Adrenal gland (tissue), 12 donors: ENCODE measurements around the gene GNB1L. TPM values are rescaled to one million over a fixed set of nuclear protein-coding genes. Genes with fewer than 3 reads are reported as not detected.

ENCODE experiments used
- DNase-seq, 7 donors: peaks; one replicate each; pipeline ENCODE4 v3.0.0-alpha.2; 2019 to 2020
- H3K27ac ChIP-seq, 5 donors: fragments of 200-600 bp; sonication (generic) in 4 of 5; 1 replicate in 3 of 5; 2 replicates in 2 of 5; pipeline versions ENCODE4 v1.5.1 to v1.8.0; 2016 to 2020; ENCODE audit warnings: mild to moderate bottlenecking in 1 of 5
- H3K27me3 ChIP-seq: fragments of 200-600 bp; 2 replicates; pipeline ENCODE4 v1.8.0; 2021
- H3K36me3 ChIP-seq, 2 donors: fragments of 200-600 bp; replicated peaks in 1 of 2; 1 replicate in 1 of 2; 2 replicates in 1 of 2; pipeline versions ENCODE4 v1.5.1 to v1.8.0; 2018 to 2022
- H3K4me1 ChIP-seq, 2 donors: fragments of 200-600 bp; replicated peaks in 1 of 2; 1 replicate in 1 of 2; 2 replicates in 1 of 2; pipeline versions ENCODE4 v1.5.1 to v1.8.0; 2018 to 2021
- H3K4me3 ChIP-seq, 4 donors: fragments of 200-600 bp; sonication (generic) in 3 of 4; one replicate each; pipeline ENCODE4 v1.5.1; 2016 to 2018
- H3K9me3 ChIP-seq, 3 donors: fragments of 200-600 bp; sonication (generic) in 1 of 3; replicated peaks in 1 of 3; 1 replicate in 2 of 3; 2 replicates in 1 of 3; pipeline versions ENCODE4 v1.5.1 to v1.8.0; 2016 to 2021
- POLR2A ChIP-seq, 2 donors: fragments of 450-650 bp; IDR thresholded peaks; one replicate each; pipeline ENCODE4 v1.6.1; 2017; ENCODE audit warnings: antibody characterized with exemption in 2 of 2, mild to moderate bottlenecking in 2 of 2, moderate library complexity in 1 of 2
- WGBS, 4 donors: extraction: QIAGEN DNeasy Blood & Tissue Kit in 2 of 4; methylation state at CpG; one replicate each; pipeline versions ENCODE4 v1.1.5 to v1.1.7; 2013 to 2017; 5-methylcytosine and 5-hydroxymethylcytosine counted together
- intact Hi-C, 2 donors: fragments of 100-400 bp; cut with DNase I; formaldehyde crosslinking; loops; one replicate each; pipeline versions ENCODE4 v1.14.1 to v1.15.0; 2022 to 2023
- polyA plus RNA-seq, 3 donors: library from polyadenylated mRNA; stranded (reverse); fragments of 200-250 nt in 2 of 3; fragments of 350-450 nt in 1 of 3; fragmentation: Illumina TruSeq in 1 of 3; extraction: RNeasy Lipid Tissue Mini Kit (QIAGEN cat#74804) in 1 of 3; gene quantifications; one replicate each; pipeline ENCODE4 v1.2.3, GENCODE V29; 2013 to 2014
- total RNA-seq, 9 donors: library from RNA; depleted of rRNA in 4 of 9; stranded (reverse); fragments of >200 nt in 4 of 9; fragments of 120-200 nt in 1 of 9; fragmentation: NEBNext Ultra II Directional in 1 of 9; extraction: Animal tissue kit (Norgen Biotek cat#: 25700) in 1 of 9; gene quantifications; one replicate each; pipeline versions ENCODE4 v1.1.0 to v1.2.4, GENCODE V29; 2013 to 2023
- TF ChIP-seq, protein P1 (sequence below), 6 experiments: fragments of 450-650 bp in 4 of 6; fragments of 200-600 bp in 2 of 6; sonication (generic) in 1 of 6; IDR thresholded peaks; 1 replicate in 5 of 6; 2 replicates in 1 of 6; pipeline versions ENCODE4 v1.5.1 to v1.8.0; 2016 to 2021; ENCODE audit warnings: antibody characterized with exemption in 6 of 6, mild to moderate bottlenecking in 2 of 6, moderate library complexity in 1 of 6
- donor health status: healthy with polysubstance abuse.
- donor health status: Bipolar disorder and iron deficiency.
- donor health status: DM: yes; HTN: yes; CAD: no.
- donor health status: DM: no; HTN: no; CAD: no.
- donor health status: DM: no; HTN: no; CAD: no.
- donor health status: DM: yes; HTN: yes; CAD: no.

Gene GNB1L
- total and polyA plus RNA-seq, 12 donors: 0.26 to 6.6 (median 4.2) TPM; not detected in 1

DNA sequence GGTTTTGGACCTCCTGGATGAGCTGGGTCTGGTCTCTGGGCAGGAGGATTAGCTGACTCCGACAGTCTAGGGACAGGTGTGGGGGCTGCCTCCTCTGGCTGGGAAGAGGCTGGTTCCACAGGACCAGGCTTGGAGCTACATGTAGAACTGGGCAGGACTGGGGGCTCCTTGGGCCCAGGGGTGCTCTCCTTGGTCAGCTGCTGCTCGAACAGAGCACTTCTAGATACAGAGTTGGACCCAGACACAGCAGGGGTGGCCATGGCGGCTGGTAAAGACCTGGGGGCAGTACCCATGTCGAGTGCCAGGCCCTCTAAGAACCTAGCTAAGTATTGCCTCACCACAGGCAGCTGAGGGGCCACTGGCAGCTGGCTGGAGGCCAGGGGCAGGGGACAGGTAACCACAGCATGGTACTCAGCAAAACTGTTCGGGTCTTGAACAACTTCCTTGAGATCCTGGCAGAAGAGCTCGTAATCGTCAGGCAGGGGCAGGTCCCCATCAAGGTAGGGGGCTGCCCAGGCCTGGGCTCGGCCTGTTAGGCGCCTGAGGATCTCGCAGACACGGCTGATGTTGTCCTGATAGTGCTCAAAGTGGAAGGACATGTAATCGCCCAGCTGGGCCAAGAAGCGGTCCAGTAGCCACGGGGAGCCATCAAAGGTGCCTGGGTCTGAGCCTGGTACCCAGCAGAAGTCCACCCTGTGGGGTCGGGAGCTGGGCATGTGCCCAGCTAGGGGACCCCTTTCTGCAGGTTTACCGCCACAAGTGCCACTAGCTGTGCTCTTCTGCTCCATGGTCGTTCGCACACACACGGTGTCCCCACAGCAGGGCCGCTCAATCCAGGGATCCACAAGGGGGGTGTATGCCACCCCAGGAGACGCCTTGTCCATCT lies 3.1 kb downstream of the GNB1L start:
- no peak for DNase-seq
- WGBS, 4 donors: 90 to 92% (median 91%) methylated on average over 7 to 21 of the region's 21 CpGs; no CpG with 5 or more reads in 1 of the 4 donors
- Histone ChIP-seq H3K27me3 (no peaks in the 10 kb centered on the region), H3K36me3 (peaks cover 0 to 18% of the 10 kb centered on the region in 2 donors), H3K9me3 (no peaks in the 10 kb centered on the region), H3K4me3 (no peak overlapping the region), H3K4me1 (peaks cover 25% of the 10 kb centered on the region in 2 donors), H3K27ac (no peak overlapping the region)
- TF ChIP-seq, protein P1, sequence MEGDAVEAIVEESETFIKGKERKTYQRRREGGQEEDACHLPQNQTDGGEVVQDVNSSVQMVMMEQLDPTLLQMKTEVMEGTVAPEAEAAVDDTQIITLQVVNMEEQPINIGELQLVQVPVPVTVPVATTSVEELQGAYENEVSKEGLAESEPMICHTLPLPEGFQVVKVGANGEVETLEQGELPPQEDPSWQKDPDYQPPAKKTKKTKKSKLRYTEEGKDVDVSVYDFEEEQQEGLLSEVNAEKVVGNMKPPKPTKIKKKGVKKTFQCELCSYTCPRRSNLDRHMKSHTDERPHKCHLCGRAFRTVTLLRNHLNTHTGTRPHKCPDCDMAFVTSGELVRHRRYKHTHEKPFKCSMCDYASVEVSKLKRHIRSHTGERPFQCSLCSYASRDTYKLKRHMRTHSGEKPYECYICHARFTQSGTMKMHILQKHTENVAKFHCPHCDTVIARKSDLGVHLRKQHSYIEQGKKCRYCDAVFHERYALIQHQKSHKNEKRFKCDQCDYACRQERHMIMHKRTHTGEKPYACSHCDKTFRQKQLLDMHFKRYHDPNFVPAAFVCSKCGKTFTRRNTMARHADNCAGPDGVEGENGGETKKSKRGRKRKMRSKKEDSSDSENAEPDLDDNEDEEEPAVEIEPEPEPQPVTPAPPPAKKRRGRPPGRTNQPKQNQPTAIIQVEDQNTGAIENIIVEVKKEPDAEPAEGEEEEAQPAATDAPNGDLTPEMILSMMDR (IDR thresholded peaks at IDR 0.05): no peak
- no peak for TF ChIP-seq POLR2A (IDR thresholded peaks at IDR 0.05)
- intact Hi-C loops: no loop called here

DNA sequence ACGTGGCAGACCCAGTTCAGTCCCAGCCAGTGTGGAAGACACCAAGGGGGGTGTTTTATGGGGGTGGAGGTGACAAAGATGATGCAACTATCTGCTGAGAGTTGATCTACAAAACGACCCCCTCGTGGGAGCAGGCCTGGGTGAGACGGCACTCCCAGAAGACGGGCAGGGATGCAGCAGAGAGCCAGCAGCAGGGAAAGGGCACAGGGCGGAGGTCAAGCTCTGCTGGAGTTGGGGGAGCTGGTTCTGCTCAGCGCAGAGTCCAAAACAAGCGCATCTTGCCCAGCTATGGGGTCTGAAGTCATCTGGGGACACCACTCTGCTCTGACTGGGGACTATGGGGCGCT lies 3.9 kb downstream of the GNB1L start:
- Histone ChIP-seq H3K9me3 (no peaks in the 10 kb centered on the region), H3K27me3 (no peaks in the 10 kb centered on the region), H3K4me3 (no peak overlapping the region), H3K4me1 (peaks cover 17 to 19% of the 10 kb centered on the region in 2 donors), H3K27ac (no peak overlapping the region), H3K36me3 (peaks cover 0 to 18% of the 10 kb centered on the region in 2 donors)
- no peak for TF ChIP-seq POLR2A (IDR thresholded peaks at IDR 0.05)
- TF ChIP-seq, protein P1 (IDR thresholded peaks at IDR 0.05): no peak
- DNase-seq: no peak
- intact Hi-C loops: no loop called here
- 87 to 95% (median 87%) methylated on average over 6 to 9 of the region's 9 CpGs for WGBS, 4 donors

DNA sequence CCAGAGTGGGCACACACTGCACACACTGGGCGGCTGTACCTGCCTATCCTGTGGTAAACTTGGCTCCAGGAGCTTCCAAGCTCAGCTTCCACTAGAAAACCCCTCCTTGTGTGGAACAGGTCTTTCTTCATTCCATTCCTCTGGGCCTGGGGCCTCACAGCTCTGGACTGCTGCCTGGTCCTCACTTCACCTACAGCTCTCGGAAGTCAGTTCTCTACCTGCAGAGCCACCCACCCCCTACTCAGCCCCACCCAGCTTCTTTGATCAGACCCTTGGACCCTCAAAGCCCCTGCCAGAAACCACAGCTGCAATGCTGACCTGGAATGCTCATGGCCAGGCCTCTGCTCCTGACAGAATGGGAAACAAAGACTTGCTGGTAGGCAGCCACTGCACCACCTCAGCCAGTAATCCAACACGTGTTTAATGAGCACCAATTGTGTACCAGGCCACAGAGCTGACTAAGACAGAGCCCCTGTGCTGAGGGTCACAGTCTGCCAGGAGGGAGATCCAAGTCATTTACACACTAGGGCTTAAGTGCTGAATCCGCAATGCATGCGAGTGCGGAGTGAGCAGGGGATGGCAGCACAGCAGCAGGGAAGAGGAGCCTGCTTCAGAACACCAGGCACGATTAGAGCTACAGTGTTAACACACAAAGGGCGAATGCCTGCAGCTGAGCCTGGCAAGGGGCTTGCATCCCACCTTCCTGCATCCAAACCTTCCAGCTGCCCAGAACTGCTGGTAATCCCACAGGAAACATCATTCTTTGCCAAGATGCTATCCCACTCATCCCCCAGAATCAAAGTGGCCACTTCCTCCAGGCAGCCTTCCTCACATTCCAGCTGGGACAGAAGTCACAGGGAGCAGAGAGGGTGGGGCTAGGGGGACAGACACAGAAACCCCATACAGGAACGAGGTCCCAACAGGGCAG lies 4.6 kb downstream of the GNB1L start:
- no peaks in the 10 kb centered on the region for H3K27me3 ChIP-seq
- TF ChIP-seq, protein P1 (IDR thresholded peaks at IDR 0.05): no peak
- TF ChIP-seq POLR2A (IDR thresholded peaks at IDR 0.05): no peak
- H3K4me3 ChIP-seq: no peak overlapping the region
- 89 to 98% (median 93%) methylated on average over 8 to 9 of the region's 9 CpGs for WGBS, 4 donors
- H3K27ac ChIP-seq: no peak overlapping the region
- peaks cover 17% of the 10 kb centered on the region in 2 donors for H3K4me1 ChIP-seq
- peaks cover 0 to 18% of the 10 kb centered on the region in 2 donors for H3K36me3 ChIP-seq
- no peak for DNase-seq
- intact Hi-C loops: no loop called here
- H3K9me3 ChIP-seq: no peaks in the 10 kb centered on the region
